Adrenal gland (tissue), 5 donors: ENCODE data around the gene CST7.

Experiments used
- POLR2A ChIP-seq, 2 donors: fragments of 450-650 bp; IDR thresholded peaks; one replicate each; pipeline ENCODE4 v1.6.1; 2017; ENCODE audit warnings: antibody characterized with exemption in 2 of 2, mild to moderate bottlenecking in 2 of 2, moderate library complexity in 1 of 2
- TF ChIP-seq, protein P1 (sequence below), 6 experiments: fragments of 450-650 bp in 4 of 6; fragments of 200-600 bp in 2 of 6; sonication (generic) in 1 of 6; IDR thresholded peaks; 1 replicate in 5 of 6; 2 replicates in 1 of 6; pipeline versions ENCODE4 v1.5.1 to v1.8.0; 2016 to 2021; ENCODE audit warnings: antibody characterized with exemption in 6 of 6, mild to moderate bottlenecking in 2 of 6, moderate library complexity in 1 of 6
- donor health status: DM: no; HTN: no; CAD: no.

DNA sequence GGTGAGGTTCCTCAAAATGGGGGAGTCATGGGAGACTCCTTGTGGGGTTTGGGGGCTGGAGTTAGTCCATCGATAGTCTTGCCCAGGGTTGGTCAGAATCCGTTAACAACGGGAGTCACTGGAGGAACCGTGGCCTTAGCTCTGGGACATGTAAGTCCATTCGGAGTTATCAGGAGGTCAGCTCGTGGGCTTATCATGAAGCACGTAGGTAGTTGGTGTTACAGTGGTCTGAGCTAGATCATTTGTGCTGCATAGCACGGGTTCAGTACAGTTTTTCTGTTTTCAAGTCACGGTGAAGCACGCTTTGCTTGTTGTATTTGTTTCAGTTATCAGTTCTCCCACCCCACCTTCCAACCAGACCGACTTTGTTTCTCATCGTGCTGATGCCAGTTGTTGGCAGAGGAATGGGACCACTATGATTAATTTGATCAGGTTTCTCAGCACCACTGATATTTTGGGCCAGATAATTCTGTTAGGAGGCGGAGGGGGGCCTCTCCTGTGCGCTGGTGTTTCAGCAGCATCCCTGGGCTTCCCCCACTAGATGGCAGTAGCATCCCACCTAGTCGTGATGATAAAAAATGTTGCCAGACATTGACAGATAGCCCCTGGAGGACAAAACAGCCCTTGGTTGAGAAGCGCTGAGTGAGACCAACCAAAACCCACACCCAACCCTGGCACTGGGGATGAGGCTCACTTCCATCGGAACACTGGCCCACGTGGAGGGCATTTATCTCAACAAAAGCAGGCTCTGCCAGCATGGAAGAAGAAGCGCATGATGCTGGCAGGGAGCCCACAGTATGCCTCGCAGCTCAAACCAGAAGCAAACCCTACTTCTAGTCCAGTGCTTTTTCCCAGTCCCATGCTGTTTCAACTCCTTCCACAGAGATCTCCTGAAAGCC, 45.6 kb downstream of the CST7 start:
- TF ChIP-seq POLR2A (IDR thresholded peaks at IDR 0.05) = no peak
- TF ChIP-seq, protein P1, sequence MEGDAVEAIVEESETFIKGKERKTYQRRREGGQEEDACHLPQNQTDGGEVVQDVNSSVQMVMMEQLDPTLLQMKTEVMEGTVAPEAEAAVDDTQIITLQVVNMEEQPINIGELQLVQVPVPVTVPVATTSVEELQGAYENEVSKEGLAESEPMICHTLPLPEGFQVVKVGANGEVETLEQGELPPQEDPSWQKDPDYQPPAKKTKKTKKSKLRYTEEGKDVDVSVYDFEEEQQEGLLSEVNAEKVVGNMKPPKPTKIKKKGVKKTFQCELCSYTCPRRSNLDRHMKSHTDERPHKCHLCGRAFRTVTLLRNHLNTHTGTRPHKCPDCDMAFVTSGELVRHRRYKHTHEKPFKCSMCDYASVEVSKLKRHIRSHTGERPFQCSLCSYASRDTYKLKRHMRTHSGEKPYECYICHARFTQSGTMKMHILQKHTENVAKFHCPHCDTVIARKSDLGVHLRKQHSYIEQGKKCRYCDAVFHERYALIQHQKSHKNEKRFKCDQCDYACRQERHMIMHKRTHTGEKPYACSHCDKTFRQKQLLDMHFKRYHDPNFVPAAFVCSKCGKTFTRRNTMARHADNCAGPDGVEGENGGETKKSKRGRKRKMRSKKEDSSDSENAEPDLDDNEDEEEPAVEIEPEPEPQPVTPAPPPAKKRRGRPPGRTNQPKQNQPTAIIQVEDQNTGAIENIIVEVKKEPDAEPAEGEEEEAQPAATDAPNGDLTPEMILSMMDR (IDR thresholded peaks at IDR 0.05) = peak; percentile 86 to 99 (median 95)
